ENCODE results near the gene SETD2.

GRCh38 chr3:46985588-46985987, 178.3 kb downstream of the SETD2 start:
- TF ChIP-seq CTCF (conservative IDR thresholded peaks at IDR 0.05; ENCODE audit: low read depth, low read length) (no peak), EZH2 (IDR thresholded peaks at IDR 0.05; ENCODE audit: low read length, unreplicated experiment) (no peak), EZH2phosphoT487 (IDR thresholded peaks at IDR 0.05; ENCODE audit: borderline replicate concordance, low read length) (no peak)
